HCT116 (cell line): ENCODE data around the gene TTYH3. TPM values are rescaled to one million over a fixed set of nuclear protein-coding genes. Genes with fewer than 3 reads are reported as not detected.

ENCODE experiments used
- ATAC-seq: fragments of 200-7000 bp; cut with Tn5 transposase; 2 replicates; pipeline ENCODE4 v1.9.1; 2020; ENCODE audit warnings: mild to moderate bottlenecking, moderate library complexity
- BruUV-seq: library from RNA; stranded (reverse); fragments of 400-500 nt; replicated peaks from 2 replicates; lab custom pipeline; 2021; lab: Mats Ljungman, UMichigan
- CTCF ChIA-PET: fragments of 300-600 bp; sonication (Branson Sonifier 250); formaldehyde crosslinking; loops from one replicate; lab custom pipeline; 2021; ENCODE audit warnings: antibody characterized with exemption; lab: Charles Lee
- POLR2A ChIA-PET: fragments of 300-600, 350-600 bp; sonication (Branson Sonifier 250); formaldehyde crosslinking; loops from one replicate; lab custom pipeline; 2021; ENCODE audit warnings: antibody characterized with exemption; lab: Charles Lee
- RAD21 ChIA-PET, 2 experiments: fragments of 300-600 bp; sonication (Branson Sonifier 250); formaldehyde crosslinking; loops; one replicate each; lab custom pipeline; 2023; ENCODE audit warnings: low total read pairs in 2 of 2; ENCODE audit not compliant: uncharacterized antibody in 2 of 2, unreplicated experiment in 2 of 2, low non-redundant PET in 1 of 2; lab: Charles Lee
- DNase-seq: peaks from one replicate; pipeline ENCODE4 v3.0.0-alpha.2; 2010; ENCODE audit warnings: low read depth, low spot score
- H2AFZ ChIP-seq: fragments of 200-600 bp; shearing (Covaris generic), sonication (generic); 2 replicates; pipeline ENCODE4 v1.6.1; 2017; ENCODE audit warnings: low read depth, mixed run types, mixed read lengths, antibody characterized with exemption, low read length; ENCODE audit not compliant: poor library complexity, severe bottlenecking
- H3K27ac ChIP-seq: 2 replicates; pipeline ENCODE4 v1.5.1; 2012; ENCODE audit warnings: low read depth, low read length
- H3K27me3 ChIP-seq: fragments of 200-600 bp; sonication (generic); 2 replicates; pipeline ENCODE4 v1.6.1; 2016; ENCODE audit warnings: mixed run types, low read length, mixed read lengths; ENCODE audit not compliant: insufficient read depth
- H3K36me3 ChIP-seq, 2 experiments: fragments of 200-500 bp in 1 of 2; fragments of 200-600 bp in 1 of 2; sonication (Bioruptor generic) in 1 of 2; sonication (generic) in 1 of 2; 2 replicates each; pipeline versions ENCODE4 v1.5.1 to v1.6.1; 2014 to 2016; ENCODE audit warnings: low read length in 2 of 2, inconsistent platforms in 1 of 2, mixed read lengths in 1 of 2, mixed run types in 1 of 2; ENCODE audit not compliant: insufficient read depth in 2 of 2, control insufficient read depth in 1 of 2
- H3K4me1 ChIP-seq, 2 experiments: fragments of 200-600 bp in 1 of 2; sonication (generic) in 1 of 2; 2 replicates each; pipeline versions ENCODE4 v1.5.1 to v1.6.1; 2012 to 2017; ENCODE audit warnings: low read length in 2 of 2, inconsistent platforms in 1 of 2, mild to moderate bottlenecking in 1 of 2, mixed read lengths in 1 of 2, mixed run types in 1 of 2, moderate library complexity in 1 of 2; ENCODE audit not compliant: insufficient read depth in 2 of 2, control insufficient read depth in 1 of 2
- H3K4me2 ChIP-seq: fragments of 200-600 bp; sonication (generic); 2 replicates; pipeline ENCODE4 v1.6.1; 2017; ENCODE audit warnings: mixed run types, low read length, mixed read lengths
- H3K4me3 ChIP-seq, 2 experiments: fragments of 200-600 bp in 1 of 2; sonication (generic) in 1 of 2; replicated peaks in 1 of 2; 2 replicates each; pipeline ENCODE4 v1.5.1; 2011 to 2016; ENCODE audit warnings: low read length in 2 of 2, control low read depth in 1 of 2, low read depth in 1 of 2, mild to moderate bottlenecking in 1 of 2, mixed read lengths in 1 of 2, mixed run types in 1 of 2
- H3K79me2 ChIP-seq: fragments of 200-600 bp; sonication (generic); 2 replicates; pipeline ENCODE4 v1.6.1; 2017; ENCODE audit warnings: mild to moderate bottlenecking, mixed run types, low read length, moderate library complexity, mixed read lengths; ENCODE audit not compliant: insufficient read depth
- H3K9ac ChIP-seq: fragments of 200-600 bp; sonication (generic); 2 replicates; pipeline ENCODE4 v1.6.1; 2016; ENCODE audit warnings: low read length, mixed read lengths
- H3K9me2 ChIP-seq: fragments of 200-600 bp; sonication (generic), shearing (Covaris generic); 2 replicates; pipeline ENCODE4 v1.6.1; 2017; ENCODE audit warnings: mixed run types, mild to moderate bottlenecking, moderate library complexity; ENCODE audit not compliant: insufficient read depth
- H3K9me3 ChIP-seq, 2 experiments: fragments of 200-500 bp in 1 of 2; fragments of 200-600 bp in 1 of 2; sonication (Bioruptor generic) in 1 of 2; sonication (generic) in 1 of 2; 2 replicates each; pipeline ENCODE4 v1.6.1; 2014 to 2017; ENCODE audit warnings: low read length in 2 of 2, mixed read lengths in 2 of 2, inconsistent platforms in 1 of 2, low read depth in 1 of 2, mild to moderate bottlenecking in 1 of 2, mixed run types in 1 of 2, moderate library complexity in 1 of 2; ENCODE audit not compliant: control insufficient read depth in 1 of 2, insufficient read depth in 1 of 2
- H4K20me1 ChIP-seq: fragments of 200-600 bp; sonication (generic), shearing (Covaris generic); 2 replicates; pipeline ENCODE4 v1.6.1; 2017; ENCODE audit warnings: mixed run types, mild to moderate bottlenecking, moderate library complexity; ENCODE audit not compliant: insufficient read depth
- CTCF ChIP-seq, 3 experiments: fragments of 200-600 bp in 1 of 3; sonication (generic) in 1 of 3; IDR thresholded peaks in 2 of 3; conservative IDR thresholded peaks in 1 of 3; 2 replicates each; pipeline ENCODE4 v1.5.1; 2012 to 2017; ENCODE audit warnings: low read depth in 2 of 3, low read length in 2 of 3, antibody characterized with exemption in 1 of 3, borderline replicate concordance in 1 of 3, control low read depth in 1 of 3, mild to moderate bottlenecking in 1 of 3, mixed read lengths in 1 of 3, mixed run types in 1 of 3, moderate library complexity in 1 of 3; ENCODE audit not compliant: insufficient read depth in 1 of 3
- ELF1 ChIP-seq: IDR thresholded peaks from 2 replicates; pipeline ENCODE4 v1.6.1; 2012; ENCODE audit warnings: low read depth, borderline replicate concordance
- EZH2 ChIP-seq: fragments of 200-600 bp; sonication (generic); IDR thresholded peaks from 2 replicates; pipeline ENCODE4 v1.6.1; 2017; ENCODE audit warnings: antibody characterized with exemption, mixed run types
- EZH2phosphoT487 ChIP-seq: fragments of 200-600 bp; IDR thresholded peaks from 2 replicates; pipeline ENCODE4 v1.6.1; 2018; ENCODE audit warnings: antibody characterized with exemption, borderline replicate concordance
- POLR2A ChIP-seq: IDR thresholded peaks from 2 replicates; pipeline ENCODE4 v1.7.0; 2011; ENCODE audit warnings: borderline replicate concordance; ENCODE audit not compliant: insufficient read depth, insufficient read length; ENCODE audit errors: extremely low read depth
- POLR2AphosphoS5 ChIP-seq: IDR thresholded peaks from 2 replicates; pipeline ENCODE4 v1.6.1; 2011; ENCODE audit warnings: mild to moderate bottlenecking, low read depth, low read length, moderate library complexity
- SIN3A ChIP-seq: IDR thresholded peaks from 2 replicates; pipeline ENCODE4 v1.6.1; 2012; ENCODE audit warnings: low read depth
- SRF ChIP-seq: IDR thresholded peaks from 2 replicates; pipeline ENCODE4 v1.6.1; 2012; ENCODE audit warnings: low read depth
- TCF7L2 ChIP-seq: IDR thresholded peaks from 2 replicates; pipeline ENCODE4 v1.7.0; 2011; ENCODE audit warnings: borderline replicate concordance, inconsistent platforms; ENCODE audit not compliant: insufficient read depth, insufficient read length; ENCODE audit errors: extremely low read depth
- ZBTB33 ChIP-seq: IDR thresholded peaks from 2 replicates; pipeline ENCODE4 v1.6.1; 2011; ENCODE audit warnings: mild to moderate bottlenecking, low read length, moderate library complexity; ENCODE audit not compliant: insufficient replicate concordance; ENCODE audit errors: extremely low read depth
- intact Hi-C: fragments of 100-400 bp; cut with micrococcal nuclease; formaldehyde crosslinking; loops from 2 replicates; pipeline ENCODE4 v1.10.0; 2022
- total RNA-seq: library from RNA; stranded (reverse); gene quantifications from one replicate; pipeline ENCODE4 v1.2.1, GENCODE V29; 2021; ENCODE audit not compliant: unreplicated experiment

The TTYH3 gene
- total RNA-seq, 1 experiment from 2014 or later, result 40.3 TPM

GRCh38 chr7:2601907-2602306, 29.9 kb upstream of the TTYH3 start:
- no TSS peak for BruUV-seq
- H3K4me3 ChIP-seq, result no peak overlapping the region
- no peak overlapping the region for H3K9ac ChIP-seq
- intact Hi-C loops, result no loop called here
- H2AFZ ChIP-seq, result no peak overlapping the region
- ChIA-PET CTCF (no interaction called here), RAD21 (no interaction called here), POLR2A (no interaction called here)
- H3K36me3 ChIP-seq, result peaks cover 3 to 8% of the 10 kb centered on the region in 2 experiments; a peak in 2 of 4 replicates
- TF ChIP-seq POLR2AphosphoS5, result no peak
- TF ChIP-seq TCF7L2, result no peak
- TF ChIP-seq POLR2A, result no peak
- TF ChIP-seq EZH2phosphoT487, result no peak
- no peak for TF ChIP-seq ZBTB33
- TF ChIP-seq ELF1, result no peak
- TF ChIP-seq EZH2, result no peak
- no peak for TF ChIP-seq CTCF (IDR thresholded peaks at IDR 0.05 in 2 of 3, conservative IDR thresholded peaks at IDR 0.05 in 1 of 3; ENCODE audit: borderline replicate concordance in 1 of 3, insufficient read depth in 1 of 3, low read depth in 2 of 3, low read length in 2 of 3)
- no peak for TF ChIP-seq SRF
- no peak for TF ChIP-seq SIN3A
- no peaks in the 10 kb centered on the region for H3K4me1 ChIP-seq
- H3K79me2 ChIP-seq, result no peaks in the 10 kb centered on the region
- ATAC-seq (no peak), DNase-seq (no peak)
- no peak overlapping the region for H3K27ac ChIP-seq
- no peaks in the 10 kb centered on the region for H3K9me2 ChIP-seq
- H4K20me1 ChIP-seq, result no peaks in the 10 kb centered on the region
- no peak overlapping the region for H3K4me2 ChIP-seq
- no peaks in the 10 kb centered on the region for H3K27me3 ChIP-seq
- H3K9me3 ChIP-seq, result no peaks in the 10 kb centered on the region
